Measurements from ENCODE around the gene PGGT1B.
A peak's percentile ranks its signal among the peaks of the same experiment; 100 is the strongest.

The PGGT1B gene

DNA sequence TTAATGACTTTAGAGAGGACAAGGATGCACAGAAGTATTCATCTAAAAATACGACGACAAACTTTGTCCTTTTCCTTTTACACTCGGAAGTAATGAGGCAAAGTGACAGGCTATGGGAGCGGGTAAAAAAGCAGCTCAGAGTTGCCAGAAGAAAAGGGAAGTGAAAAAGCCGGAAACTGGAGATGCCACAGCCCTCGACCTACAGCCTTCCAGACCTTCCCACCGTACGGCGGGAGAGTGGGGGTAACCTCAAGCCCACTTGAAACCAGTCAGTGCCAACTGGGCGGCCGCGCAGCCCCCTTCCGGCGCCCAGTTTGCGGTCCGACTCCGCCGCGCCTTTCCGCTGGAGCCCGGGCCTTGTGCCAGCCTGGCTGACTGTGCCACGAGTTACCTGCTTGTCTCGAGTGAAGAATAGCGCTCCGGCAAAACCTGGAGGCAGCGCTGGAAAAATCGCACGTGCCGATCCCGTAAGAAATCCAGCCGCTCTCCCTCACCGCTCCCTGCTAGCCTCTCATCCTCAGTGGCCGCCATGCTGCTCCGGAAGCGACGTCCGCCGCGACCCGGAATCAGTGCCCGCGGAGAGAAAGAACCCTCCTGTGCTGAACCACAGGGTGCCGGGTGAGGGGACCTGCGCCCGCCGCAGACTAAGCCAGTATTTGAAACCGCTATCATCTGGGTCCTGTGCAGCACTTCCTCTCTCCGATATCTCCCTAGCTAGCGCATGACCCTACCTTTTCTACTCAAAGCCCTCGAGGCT, at the start of gene PGGT1B:
TSS of gene PGGT1B (minus strand) at position 557 of the 757 bp plus-strand sequence. CDS start at position 531, 26 bp downstream.
- peak; percentile 32 for DNase-seq

DNA sequence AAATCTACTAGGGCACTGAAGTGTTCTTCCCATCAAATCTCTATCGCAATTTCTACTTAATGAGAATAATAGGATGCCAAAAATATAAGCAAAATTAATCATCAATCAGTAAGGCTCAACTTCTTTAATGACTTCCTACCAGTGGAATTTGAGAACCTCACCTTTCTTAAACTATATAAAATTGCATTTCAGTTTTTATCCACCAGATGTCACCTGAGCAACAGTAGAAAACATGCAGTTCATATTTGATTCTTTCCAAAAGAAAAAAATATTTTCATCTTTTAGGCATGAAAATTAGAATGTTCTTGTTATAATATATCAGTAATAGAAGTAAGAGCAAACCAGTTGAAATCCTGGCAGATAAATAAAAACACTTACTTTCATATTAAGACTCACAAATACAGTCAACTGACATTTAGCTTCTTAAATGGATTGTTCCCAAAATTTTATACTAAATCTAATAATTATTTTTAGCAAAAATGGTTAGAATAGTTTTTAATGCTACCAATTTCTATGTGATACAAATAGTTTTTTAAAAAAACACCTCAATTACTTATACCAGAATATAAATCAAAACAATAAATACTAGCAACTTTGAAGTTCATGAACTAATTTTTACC, 47.2 kb upstream of the PGGT1B start:
- no peak for DNase-seq

DNA sequence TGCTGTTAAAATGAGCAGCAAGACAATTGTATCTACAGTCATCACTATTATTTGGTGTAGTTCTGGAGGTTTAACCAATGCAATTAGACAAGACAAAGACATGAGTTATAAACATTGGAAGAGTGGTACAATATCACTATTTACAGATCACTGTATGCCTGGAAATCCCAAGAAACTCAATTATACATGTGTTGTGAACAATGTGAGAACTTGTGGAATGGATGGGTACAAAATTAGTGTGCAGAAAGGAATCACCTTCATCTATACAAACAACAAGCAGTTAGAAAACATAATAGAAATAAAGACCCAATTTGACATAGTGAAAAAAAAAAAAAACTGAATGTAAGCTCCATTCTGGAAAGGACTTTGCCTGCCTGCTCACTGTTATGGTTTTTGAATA, 46.1 kb upstream of the PGGT1B start:
- no peak for DNase-seq

GRCh38 chr5:115306011-115306536, 43.4 kb upstream of the PGGT1B start:
- no peak for DNase-seq

GRCh38 chr5:115304496-115304895, 41.8 kb upstream of the PGGT1B start:
- no peak for DNase-seq

GRCh38 chr5:115298811-115299210, 36.1 kb upstream of the PGGT1B start:
- DNase-seq: no peak

GRCh38 chr5:115297031-115297430, 34.4 kb upstream of the PGGT1B start:
- DNase-seq: no peak

DNA sequence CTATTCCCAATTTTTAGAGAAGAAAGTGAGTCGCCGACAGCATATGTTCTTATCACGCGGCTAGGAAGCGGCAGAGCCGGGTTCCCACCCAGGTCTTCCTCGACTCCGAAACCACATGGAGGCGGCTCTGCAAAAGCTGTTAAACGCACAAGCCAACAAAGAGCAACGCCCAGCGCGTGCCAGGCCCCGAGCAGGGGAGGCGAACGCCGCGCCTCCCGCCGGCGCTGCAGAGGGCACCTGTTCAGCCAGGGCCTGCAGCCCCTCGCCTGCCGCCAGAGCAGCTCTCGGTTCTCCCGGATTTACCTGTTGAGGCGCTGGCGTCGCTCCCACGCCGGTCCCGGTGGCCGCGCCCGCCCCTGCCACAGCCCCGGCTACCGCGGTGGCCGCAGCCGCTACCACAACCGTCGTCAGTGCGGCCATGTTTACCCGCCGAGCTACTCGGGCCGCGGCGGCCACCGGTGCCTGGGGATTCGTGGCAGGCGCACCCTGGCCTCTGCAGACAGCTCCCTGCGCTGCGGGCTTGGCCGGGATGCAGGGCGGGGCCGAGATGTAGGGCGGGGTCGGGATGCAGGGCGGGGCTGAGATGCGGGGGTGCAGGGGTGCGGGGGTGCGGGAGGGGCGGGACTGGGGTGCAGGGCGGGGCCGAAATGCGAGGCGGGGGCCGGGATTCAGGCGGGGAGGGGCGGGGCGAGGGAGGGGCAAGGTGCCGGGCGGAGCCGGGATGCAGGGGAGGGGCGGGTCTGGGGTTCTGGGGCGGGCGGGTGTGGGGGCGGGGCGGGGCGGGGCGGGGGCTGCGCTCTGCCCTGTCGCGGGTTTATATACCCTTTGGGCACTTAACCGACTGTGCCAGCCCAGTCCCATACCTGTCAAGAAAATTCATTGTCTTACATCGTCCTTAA, 33.7 kb upstream of the PGGT1B start, which contains the start of gene CCDC112:
TSS of gene CCDC112 (minus strand) at position 531 of the 899 bp plus-strand sequence. CDS start at position 420, 111 bp downstream.
- peak; percentile 75 for DNase-seq

DNA sequence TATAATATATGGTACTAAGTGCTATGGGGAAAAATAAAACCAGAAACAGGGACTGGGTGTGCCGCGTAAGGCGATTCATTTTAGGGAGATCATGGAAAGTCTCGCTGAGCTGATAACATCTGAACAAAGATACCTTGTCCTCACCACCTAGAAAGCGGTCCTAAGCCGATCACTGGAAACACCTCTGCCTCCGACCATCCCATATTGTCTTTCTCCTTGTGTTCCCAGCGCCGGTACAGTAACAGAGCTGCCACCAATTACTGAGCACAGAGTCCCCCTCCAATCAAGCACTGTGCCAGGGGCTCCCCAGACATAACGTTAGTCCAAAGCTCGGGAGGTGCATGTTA, 33.1 kb upstream of the PGGT1B start:
- no peak for DNase-seq

- no peak for DNase-seq
These were observed 28.7 kb upstream of the PGGT1B start for GRCh38 chr5:115291397-115291796.

- no peak for DNase-seq
These were observed 26.4 kb upstream of the PGGT1B start for GRCh38 chr5:115289104-115289503.

DNA sequence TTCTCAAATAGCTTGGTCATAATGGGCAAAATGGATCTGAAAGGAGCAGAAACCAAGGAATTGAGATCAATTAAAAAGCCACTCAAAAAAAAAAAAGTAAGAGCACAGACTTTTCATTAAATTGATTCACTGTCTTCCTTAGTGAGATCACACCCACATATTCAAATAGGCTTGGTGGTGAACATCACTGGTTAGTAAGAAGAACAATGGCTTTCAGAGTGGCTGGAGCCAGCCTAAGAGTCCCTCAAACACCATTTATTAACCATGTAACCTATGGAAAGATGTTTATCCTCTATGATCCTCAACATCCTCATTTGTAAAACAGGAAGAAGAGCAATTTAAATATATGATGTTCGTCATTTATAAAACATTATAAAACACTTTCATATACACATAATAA, 21.3 kb upstream of the PGGT1B start:
- DNase-seq: no peak

DNA sequence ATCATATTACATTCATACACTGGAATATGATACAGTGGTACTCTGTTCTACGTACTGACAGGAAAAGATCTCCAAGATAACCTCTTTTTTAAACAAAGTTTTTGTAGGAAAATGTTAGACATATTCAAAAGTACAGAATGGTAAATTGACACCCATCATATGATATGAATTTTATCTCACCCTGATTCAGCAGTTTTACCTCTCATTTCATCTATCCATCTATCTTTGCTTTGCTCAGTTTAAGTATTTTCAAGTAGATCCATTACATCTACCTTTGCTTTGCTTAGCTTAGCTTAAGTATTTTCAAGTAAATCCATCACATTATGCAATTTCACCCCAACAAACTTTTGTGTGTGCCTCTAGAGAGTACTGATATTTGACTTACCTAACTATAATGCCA, 19.5 kb upstream of the PGGT1B start:
- DNase-seq: no peak

GRCh38 chr5:115274584-115274983, 11.9 kb upstream of the PGGT1B start:
- DNase-seq: no peak

DNA sequence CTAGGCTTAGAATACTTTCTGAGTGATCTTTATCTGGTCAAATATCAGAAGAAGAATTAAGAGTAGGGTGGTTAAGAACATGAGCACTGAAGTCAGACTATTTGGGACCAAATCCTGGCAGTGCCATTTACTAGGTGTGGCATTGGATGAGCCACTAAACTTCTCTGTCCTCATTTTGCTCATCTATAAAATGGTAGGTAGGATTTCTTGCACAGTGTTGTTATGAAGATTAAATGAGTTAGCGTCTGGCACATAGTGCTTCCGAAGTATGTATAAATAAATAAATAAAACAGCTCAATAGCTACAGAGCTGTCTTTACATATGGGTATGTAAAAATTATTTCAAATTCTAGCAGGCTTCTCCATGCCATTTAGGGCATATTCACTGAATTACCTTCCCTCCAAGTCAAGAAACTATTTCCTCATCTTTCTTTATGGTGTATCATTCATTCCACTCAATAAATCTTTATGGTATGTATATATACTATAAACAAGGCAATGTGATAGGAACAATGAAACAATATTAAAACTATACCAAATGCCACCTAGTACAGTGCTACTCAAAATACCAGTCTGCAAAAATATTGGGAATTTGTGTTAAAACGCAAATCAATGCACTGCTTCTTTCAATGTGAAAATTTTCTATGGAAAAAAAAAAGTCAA, 9.8 kb upstream of the PGGT1B start:
- DNase-seq: no peak

GRCh38 chr5:115271295-115272050, 8.8 kb upstream of the PGGT1B start:
- DNase-seq: no peak

GRCh38 chr5:115267617-115268016, 4.9 kb upstream of the PGGT1B start:
- DNase-seq: no peak

DNA sequence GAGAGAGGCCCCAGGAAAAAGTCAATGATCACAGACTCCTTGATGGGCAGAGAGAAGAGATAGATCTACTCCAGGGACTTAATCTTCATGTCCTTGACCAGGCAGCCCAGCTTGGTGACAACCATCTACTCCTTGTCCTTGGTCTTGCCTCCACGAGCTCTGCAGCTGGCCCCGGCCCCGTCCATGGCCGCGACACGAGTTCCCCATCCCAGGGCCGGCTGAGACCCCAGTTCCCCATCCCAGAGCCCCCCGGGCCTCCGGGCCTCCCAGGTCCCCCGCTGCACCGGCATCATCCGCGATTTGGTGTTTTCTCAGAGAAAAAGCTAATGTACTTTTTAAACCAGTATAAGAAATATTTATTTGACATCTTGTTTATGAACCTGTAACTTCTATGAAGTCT, 2.5 kb upstream of the PGGT1B start:
- DNase-seq: no peak

- DNase-seq: no peak
These were observed 2.1 kb upstream of the PGGT1B start for GRCh38 chr5:115264786-115265185.

GRCh38 chr5:115263078-115263380, 352 bp upstream of the PGGT1B start:
- DNase-seq: no peak

GRCh38 chr5:115262011-115262320, 711 bp downstream of the PGGT1B start:
- DNase-seq: no peak

DNA sequence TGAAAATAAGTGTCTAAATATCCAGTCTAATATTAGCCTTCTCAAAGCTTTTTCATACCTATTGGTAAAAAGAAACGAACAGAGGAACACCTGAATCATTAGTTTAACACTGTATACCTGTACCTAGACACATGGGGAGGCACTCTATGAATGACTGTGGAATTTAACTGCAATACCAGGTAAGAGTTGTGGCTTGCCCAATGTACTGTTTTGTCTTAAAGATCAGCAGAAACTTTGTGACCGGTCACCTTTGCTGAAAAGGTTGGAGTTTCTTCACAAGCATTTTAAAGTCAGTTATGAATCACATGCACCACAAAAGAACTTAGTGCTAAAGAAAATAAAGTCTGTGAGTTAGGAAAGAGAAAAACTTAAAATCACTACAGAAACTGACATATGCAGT, 2.4 kb downstream of the PGGT1B start:
- no peak for DNase-seq
